GM23338 (cell line): Measurements from ENCODE around the gene PLA2G5. TPM values are rescaled to one million over a fixed set of nuclear protein-coding genes. Genes with fewer than 3 reads are reported as not detected.

Experiments used
- ATAC-seq: fragments of 200-7000 bp; cut with Tn5 transposase; 3 replicates; pipeline ENCODE4 v1.9.1; 2020
- DNase-seq: peaks from one replicate; pipeline ENCODE4 v3.0.0-alpha.2; 2015; ENCODE audit warnings: low spot score
- H2AFZ ChIP-seq: fragments of 200-600 bp; sonication (generic); 2 replicates; pipeline ENCODE4 v1.8.0; 2016; ENCODE audit warnings: antibody characterized with exemption, mild to moderate bottlenecking, moderate library complexity
- H3F3A ChIP-seq: fragments of 200-600 bp; sonication (generic); replicated peaks from 2 replicates; pipeline ENCODE4 v1.8.0; 2017; ENCODE audit warnings: antibody characterized with exemption, mixed run types, low read depth
- H3K27ac ChIP-seq: fragments of 200-600 bp; sonication (generic); 2 replicates; pipeline ENCODE4 v1.6.1; 2016; ENCODE audit warnings: low read depth
- H3K27me3 ChIP-seq: fragments of 200-600 bp; sonication (generic); 2 replicates; pipeline ENCODE4 v1.8.0; 2016; ENCODE audit warnings: mild to moderate bottlenecking, mixed run types, moderate library complexity; ENCODE audit not compliant: insufficient read depth
- H3K36me3 ChIP-seq: fragments of 200-600 bp; sonication (generic); 2 replicates; pipeline ENCODE4 v1.8.0; 2016; ENCODE audit warnings: mild to moderate bottlenecking; ENCODE audit not compliant: insufficient read depth
- H3K4me1 ChIP-seq: fragments of 200-600 bp; sonication (generic); 2 replicates; pipeline ENCODE4 v1.8.0; 2016; ENCODE audit warnings: mild to moderate bottlenecking, moderate library complexity; ENCODE audit not compliant: insufficient read depth
- H3K4me2 ChIP-seq: fragments of 200-600 bp; sonication (generic); 2 replicates; pipeline ENCODE4 v1.7.1; 2017; ENCODE audit warnings: mixed run types
- H3K4me3 ChIP-seq: fragments of 200-600 bp; sonication (generic); 2 replicates; pipeline ENCODE4 v1.6.1; 2016; ENCODE audit warnings: mixed run types
- H3K79me2 ChIP-seq: fragments of 200-600 bp; sonication (generic); replicated peaks from 2 replicates; pipeline ENCODE4 v1.8.0; 2017; ENCODE audit warnings: mild to moderate bottlenecking; ENCODE audit not compliant: insufficient read depth
- H3K9me2 ChIP-seq: fragments of 200-600 bp; sonication (generic); 2 replicates; pipeline ENCODE4 v1.8.0; 2017; ENCODE audit not compliant: insufficient read depth
- H4K20me1 ChIP-seq: fragments of 200-600 bp; sonication (generic); replicated peaks from 2 replicates; pipeline ENCODE4 v1.8.0; 2017; ENCODE audit warnings: mild to moderate bottlenecking; ENCODE audit not compliant: insufficient read depth
- H3K27ac Mint-ChIP-seq: 2 replicates; pipeline ENCODE4 v1.8.0; 2020; ENCODE audit warnings: inconsistent platforms, mild to moderate bottlenecking, moderate library complexity, mixed read lengths
- H3K27me3 Mint-ChIP-seq: 3 replicates; pipeline ENCODE4 v1.8.0; 2022; ENCODE audit warnings: low read depth, mild to moderate bottlenecking, moderate library complexity, mixed read lengths, inconsistent platforms; ENCODE audit not compliant: insufficient read depth, poor library complexity
- H3K36me3 Mint-ChIP-seq: 3 replicates; pipeline ENCODE4 v1.8.0; 2021; ENCODE audit warnings: low read depth, mild to moderate bottlenecking, inconsistent platforms, moderate library complexity, mixed read lengths
- H3K4me1 Mint-ChIP-seq: 3 replicates; pipeline ENCODE4 v1.8.0; 2020; ENCODE audit warnings: mild to moderate bottlenecking, inconsistent platforms, mixed read lengths
- H3K4me3 Mint-ChIP-seq: 3 replicates; pipeline ENCODE4 v1.8.0; 2021; ENCODE audit warnings: moderate library complexity, mild to moderate bottlenecking, inconsistent platforms, mixed read lengths
- H3K9me3 Mint-ChIP-seq: 3 replicates; pipeline ENCODE4 v1.8.0; 2020; ENCODE audit warnings: moderate library complexity, mild to moderate bottlenecking, inconsistent platforms, mixed read lengths
- CTCF ChIP-seq, 2 experiments: fragments of 200-600 bp in 1 of 2; sonication (generic) in 1 of 2; conservative IDR thresholded peaks; 2 replicates each; pipeline versions ENCODE4 v1.5.1 to v1.6.1; 2016 to 2017; ENCODE audit warnings: antibody characterized with exemption in 2 of 2, low read depth in 2 of 2, mild to moderate bottlenecking in 2 of 2, moderate library complexity in 1 of 2
- ETS1 ChIP-seq: IDR thresholded peaks from 2 replicates; pipeline ENCODE4 v1.6.1; 2016; ENCODE audit warnings: antibody characterized with exemption
- EZH2 ChIP-seq: fragments of 200-600 bp; sonication (generic); IDR thresholded peaks from one replicate; pipeline ENCODE4 v1.8.0; 2017; ENCODE audit warnings: antibody characterized with exemption, mild to moderate bottlenecking, low read depth; ENCODE audit not compliant: unreplicated experiment
- EZH2phosphoT487 ChIP-seq: fragments of 200-600 bp; sonication (generic); IDR thresholded peaks from one replicate; pipeline ENCODE4 v1.8.1; 2018; ENCODE audit warnings: antibody characterized with exemption; ENCODE audit not compliant: unreplicated experiment
- JUNB ChIP-seq: IDR thresholded peaks from one replicate; pipeline ENCODE4 v1.6.1; 2016; ENCODE audit warnings: antibody characterized with exemption; ENCODE audit not compliant: unreplicated experiment
- NANOG ChIP-seq: IDR thresholded peaks from 2 replicates; pipeline ENCODE4 v1.6.1; 2016; ENCODE audit warnings: antibody characterized with exemption, borderline replicate concordance
- REST ChIP-seq: IDR thresholded peaks from one replicate; pipeline ENCODE4 v1.6.1; 2018; ENCODE audit warnings: antibody characterized with exemption; ENCODE audit not compliant: unreplicated experiment
- ZNF331 ChIP-seq: fragments of 250-450 bp; sonication (Bioruptor Pico); IDR thresholded peaks from 2 replicates; pipeline ENCODE4 v1.5.0; 2020; ENCODE audit warnings: low read depth, mild to moderate bottlenecking, moderate library complexity
- polyA plus RNA-seq: library from polyadenylated mRNA; unstranded; fragments of >200 nt; fragmentation: Nextera tagmentation; extraction: Ambion mirVana; gene quantifications from 2 replicates; pipeline ENCODE4 v1.2.1, GENCODE V29; 2016
- total RNA-seq: library from RNA; depleted of rRNA; stranded (reverse); fragments of >200 nt; shearing (Covaris generic); gene quantifications from 2 replicates; pipeline ENCODE4 v1.2.3, GENCODE V29; 2014

Gene PLA2G5
- total and polyA plus RNA-seq, 2 experiments from 2014 or later = not detected

GRCh38 chr1:20137055-20137454 is 67.1 kb downstream of the PLA2G5 start:
- Mint-ChIP-seq H3K9me3 (peaks cover 7% of the 10 kb centered on the region; the same call in 2 of the 3 replicates), H3K36me3 (peaks cover 4% of the 10 kb centered on the region; the same call in 1 of the 3 replicates), H3K27ac (no peak overlapping the region), H3K4me3 (no peak overlapping the region), H3K4me1 (no peaks in the 10 kb centered on the region), H3K27me3 (peaks cover 3% of the 10 kb centered on the region)
- Histone ChIP-seq H4K20me1 (no peaks in the 10 kb centered on the region), H3K27me3 (no peaks in the 10 kb centered on the region), H3K9me2 (no peaks in the 10 kb centered on the region), H3F3A (no peaks in the 10 kb centered on the region), H3K27ac (no peak overlapping the region), H3K4me3 (no peak overlapping the region), H3K36me3 (no peaks in the 10 kb centered on the region), H3K4me1 (no peaks in the 10 kb centered on the region), H3K79me2 (no peaks in the 10 kb centered on the region), H2AFZ (no peak overlapping the region), H3K4me2 (no peak overlapping the region)
- DNase-seq = no peak
- no peak for ATAC-seq
- TF ChIP-seq JUNB (no peak), ZNF331 (CRISPR knock-in tag) (no peak), REST (no peak), EZH2phosphoT487 (no peak), EZH2 (no peak)

GRCh38 chr1:20137604-20138003 is 67.6 kb downstream of the PLA2G5 start:
- peaks cover 4% of the 10 kb centered on the region; the same call in 1 of the 3 replicates for H3K36me3 Mint-ChIP-seq
- Histone ChIP-seq H3K4me1 (no peaks in the 10 kb centered on the region), H4K20me1 (no peaks in the 10 kb centered on the region), H3K36me3 (no peaks in the 10 kb centered on the region), H3K79me2 (no peaks in the 10 kb centered on the region), H3K4me3 (no peak overlapping the region), H3K9me2 (no peaks in the 10 kb centered on the region), H3K27ac (no peak overlapping the region), H3F3A (no peaks in the 10 kb centered on the region), H3K4me2 (no peak overlapping the region), H2AFZ (no peak overlapping the region), H3K27me3 (no peaks in the 10 kb centered on the region)
- H3K9me3 Mint-ChIP-seq = peaks cover 7% of the 10 kb centered on the region; the same call in 2 of the 3 replicates
- H3K27me3 Mint-ChIP-seq = peaks cover 3% of the 10 kb centered on the region
- H3K27ac Mint-ChIP-seq = no peak overlapping the region
- DNase-seq (no peak), ATAC-seq (no peak)
- no peak overlapping the region for H3K4me3 Mint-ChIP-seq
- no peaks in the 10 kb centered on the region for H3K4me1 Mint-ChIP-seq
- TF ChIP-seq JUNB = no peak
- no peak for TF ChIP-seq ZNF331 (CRISPR knock-in tag)
- no peak for TF ChIP-seq NANOG
- no peak for TF ChIP-seq EZH2
- TF ChIP-seq ETS1 = no peak
- no peak for TF ChIP-seq CTCF (conservative IDR thresholded peaks at IDR 0.05; ENCODE audit: low read depth in 2 of 2)
- no peak for TF ChIP-seq REST
